CD4-positive, alpha-beta T cell (primary cell): Measurements from ENCODE around the gene SLCO6A1. TPM values are rescaled to one million over a fixed set of nuclear protein-coding genes. Genes with fewer than 3 reads are reported as not detected.

Experiments used
- ATAC-seq: fragments of 200-7000 bp; cut with Tn5 transposase; one replicate; pipeline ENCODE4 v1.10.0; 2022; ENCODE audit warnings: mild to moderate bottlenecking; ENCODE audit not compliant: poor library complexity
- CTCF ChIA-PET: fragments of 350-600 bp; sonication (Branson Sonifier 250); formaldehyde crosslinking; loops from one replicate; lab custom pipeline; 2021; ENCODE audit warnings: antibody characterized with exemption, inconsistent platforms; lab: Charles Lee
- POLR2A ChIA-PET: fragments of 350-600 bp; sonication (Branson Sonifier 250); formaldehyde crosslinking; loops from one replicate; lab custom pipeline; 2021; ENCODE audit warnings: antibody characterized with exemption, inconsistent platforms; lab: Charles Lee
- DNase-seq, 14 experiments: peaks; one replicate each; pipeline ENCODE4 v3.0.0-alpha.2; 2013 to 2020; ENCODE audit warnings: mixed read lengths in 2 of 14
- H3K27ac ChIP-seq, 2 donors: one replicate each; pipeline versions ENCODE4 v1.5.1 to v1.7.0; 2013; ENCODE audit warnings: low read length in 2 of 2, low read depth in 1 of 2, mild to moderate bottlenecking in 1 of 2
- H3K27me3 ChIP-seq, 2 experiments: 1 replicate in 1 of 2; 2 replicates in 1 of 2; pipeline versions ENCODE4 v1.6.1 to v1.7.0; 2013; ENCODE audit warnings: low read length in 2 of 2, control low read depth in 1 of 2, mild to moderate bottlenecking in 1 of 2, moderate library complexity in 1 of 2; ENCODE audit not compliant: insufficient read depth in 2 of 2, control insufficient read depth in 1 of 2
- H3K36me3 ChIP-seq: one replicate; pipeline ENCODE4 v1.6.1; 2013; ENCODE audit warnings: low read length, control low read depth; ENCODE audit not compliant: insufficient read depth
- H3K4me1 ChIP-seq: one replicate; pipeline ENCODE4 v1.6.1; 2013; ENCODE audit warnings: low read length, control low read depth; ENCODE audit not compliant: insufficient read depth
- H3K4me3 ChIP-seq: one replicate; pipeline ENCODE4 v1.5.1; 2013; ENCODE audit warnings: mild to moderate bottlenecking, low read length, moderate library complexity
- H3K9me3 ChIP-seq, 2 experiments: 1 replicate in 1 of 2; 2 replicates in 1 of 2; pipeline versions ENCODE4 v1.6.1 to v1.7.0; 2013; ENCODE audit warnings: low read length in 2 of 2, mild to moderate bottlenecking in 2 of 2, control low read depth in 1 of 2, moderate library complexity in 1 of 2; ENCODE audit not compliant: control insufficient read depth in 1 of 2, insufficient read depth in 1 of 2
- H3K27ac Mint-ChIP-seq: one replicate; pipeline ENCODE4 v1.8.0; 2020; ENCODE audit warnings: mixed read lengths
- H3K27me3 Mint-ChIP-seq: one replicate; pipeline ENCODE4 v1.8.0; 2021; ENCODE audit warnings: mixed read lengths
- H3K36me3 Mint-ChIP-seq: one replicate; pipeline ENCODE4 v1.8.0; 2021; ENCODE audit warnings: low read depth, mixed read lengths
- H3K4me1 Mint-ChIP-seq: one replicate; pipeline ENCODE4 v1.8.0; 2021; ENCODE audit warnings: low read depth, mixed read lengths
- H3K4me3 Mint-ChIP-seq: one replicate; pipeline ENCODE4 v1.8.0; 2020; ENCODE audit warnings: mild to moderate bottlenecking, mixed read lengths
- H3K9me3 Mint-ChIP-seq: one replicate; pipeline ENCODE4 v1.8.0; 2020; ENCODE audit warnings: mixed read lengths
- CTCF ChIP-seq: fragments of 200-600 bp; IDR thresholded peaks from one replicate; pipeline ENCODE4 v1.8.0; 2022; ENCODE audit warnings: antibody characterized with exemption, mild to moderate bottlenecking
- intact Hi-C, 2 experiments: fragments of 100-400 bp; cut with DNase I in 1 of 2; cut with micrococcal nuclease in 1 of 2; formaldehyde crosslinking; loops; one replicate each; pipeline versions ENCODE4 v1.15.1 to v1.9.0; 2023 to 2025; cut with DNase I, micrococcal nuclease
- total RNA-seq, 174 experiments: library from RNA in 2 of 174; stranded (reverse) in 2 of 174; gene quantifications; one replicate each; pipeline ENCODE4 v1.2.3 and lab custom pipeline; 2021 to 2026

Gene SLCO6A1
- total RNA-seq, 2 experiments from 2014 or later, result not detected

- Histone ChIP-seq H3K4me3 (no peak overlapping the region), H3K4me1 (no peaks in the 10 kb centered on the region), H3K27ac (no peak overlapping the region), H3K27me3 (no peaks in the 10 kb centered on the region), H3K36me3 (no peaks in the 10 kb centered on the region), H3K9me3 (peaks cover 8 to 12% of the 10 kb centered on the region in 2 experiments)
- no peak overlapping the region for H3K27ac Mint-ChIP-seq
- TF ChIP-seq CTCF, result no peak
- CTCF ChIA-PET, result no interaction called here
- DNase-seq (no peak), ATAC-seq (no peak)
- H3K36me3 Mint-ChIP-seq, result no peaks in the 10 kb centered on the region
- no peaks in the 10 kb centered on the region for H3K4me1 Mint-ChIP-seq
- H3K27me3 Mint-ChIP-seq, result no peaks in the 10 kb centered on the region
- POLR2A ChIA-PET, result no interaction called here
- no peak overlapping the region for H3K4me3 Mint-ChIP-seq
- peaks cover 10% of the 10 kb centered on the region for H3K9me3 Mint-ChIP-seq
- intact Hi-C loops, result no loop called here
Measured at GRCh38 chr5:102385365-102385764, 113.4 kb downstream of the SLCO6A1 start.

GRCh38 chr5:102380174-102380573 is 118.6 kb downstream of the SLCO6A1 start:
- TF ChIP-seq CTCF, result no peak
- ChIA-PET CTCF (no interaction called here), POLR2A (no interaction called here)
- H3K27ac Mint-ChIP-seq, result no peak overlapping the region
- no peak for ATAC-seq
- no peak overlapping the region for H3K27ac ChIP-seq
- H3K36me3 Mint-ChIP-seq, result no peaks in the 10 kb centered on the region
- intact Hi-C loops, result no loop called here
- no peaks in the 10 kb centered on the region for H3K36me3 ChIP-seq
- no peak for DNase-seq
- H3K4me1 ChIP-seq, result no peaks in the 10 kb centered on the region
- H3K4me3 ChIP-seq, result no peak overlapping the region
- no peaks in the 10 kb centered on the region for H3K27me3 Mint-ChIP-seq
- no peak overlapping the region for H3K4me3 Mint-ChIP-seq
- no peaks in the 10 kb centered on the region for H3K4me1 Mint-ChIP-seq
- peaks cover 5% of the 10 kb centered on the region for H3K9me3 Mint-ChIP-seq
- no peaks in the 10 kb centered on the region for H3K27me3 ChIP-seq
- H3K9me3 ChIP-seq, result no peaks in the 10 kb centered on the region

GRCh38 chr5:102375876-102376275 is 122.9 kb downstream of the SLCO6A1 start:
- Histone ChIP-seq H3K27ac (no peak overlapping the region), H3K4me1 (no peaks in the 10 kb centered on the region), H3K36me3 (no peaks in the 10 kb centered on the region), H3K9me3 (no peaks in the 10 kb centered on the region), H3K4me3 (no peak overlapping the region), H3K27me3 (no peaks in the 10 kb centered on the region)
- Mint-ChIP-seq H3K4me1 (no peaks in the 10 kb centered on the region), H3K27ac (no peak overlapping the region), H3K27me3 (no peaks in the 10 kb centered on the region), H3K36me3 (no peaks in the 10 kb centered on the region), H3K9me3 (no peaks in the 10 kb centered on the region), H3K4me3 (no peak overlapping the region)
- intact Hi-C loops, result no loop called here
- ChIA-PET POLR2A (no interaction called here), CTCF (no interaction called here)
- no peak for TF ChIP-seq CTCF
- DNase-seq (no peak), ATAC-seq (no peak)
